WTC11 (cell line): Measurements from ENCODE around the gene CTTNBP2. TPM values are rescaled to one million over a fixed set of nuclear protein-coding genes. Genes with fewer than 3 reads are reported as not detected.

ENCODE experiments used
- ATAC-seq: fragments of 200-7000 bp; cut with Tn5 transposase; 2 replicates; pipeline ENCODE4 v1.10.0; 2021; ENCODE audit warnings: mild to moderate bottlenecking, moderate library complexity
- CTCF ChIA-PET: fragments of 300-600 bp; sonication (Branson Sonifier 250); formaldehyde crosslinking; loops from one replicate; lab custom pipeline; 2021; ENCODE audit warnings: antibody characterized with exemption; lab: Charles Lee
- POLR2A ChIA-PET: fragments of 350-600 bp; sonication (Branson Sonifier 250); formaldehyde crosslinking; loops from one replicate; lab custom pipeline; 2021; ENCODE audit warnings: antibody characterized with exemption; lab: Charles Lee
- DNase-seq: peaks from one replicate; pipeline ENCODE4 v3.0.0; 2021; ENCODE audit warnings: low spot score
- H3K27ac Mint-ChIP-seq: 2 replicates; pipeline ENCODE4 v1.8.0; 2021; ENCODE audit warnings: mixed read lengths
- H3K27me3 Mint-ChIP-seq: 2 replicates; pipeline ENCODE4 v1.8.0; 2021; ENCODE audit warnings: low read depth, mild to moderate bottlenecking, moderate library complexity, mixed read lengths
- H3K36me3 Mint-ChIP-seq: 2 replicates; pipeline ENCODE4 v1.8.0; 2021; ENCODE audit warnings: mixed read lengths
- H3K4me1 Mint-ChIP-seq: 2 replicates; pipeline ENCODE4 v1.8.0; 2022; ENCODE audit warnings: mixed read lengths
- H3K4me3 Mint-ChIP-seq: 2 replicates; pipeline ENCODE4 v1.8.0; 2021; ENCODE audit warnings: mild to moderate bottlenecking, moderate library complexity, mixed read lengths
- H3K9me3 Mint-ChIP-seq: 2 replicates; pipeline ENCODE4 v1.8.0; 2021; ENCODE audit warnings: mixed read lengths
- CREM ChIP-seq: sonication (generic); formaldehyde crosslinking; IDR thresholded peaks from 2 replicates; pipeline ENCODE4 v1.8.1; 2022; ENCODE audit warnings: mild to moderate bottlenecking, missing genetic modification reagents, moderate library complexity
- ELF4 ChIP-seq: sonication (generic); formaldehyde crosslinking; IDR thresholded peaks from 2 replicates; pipeline ENCODE4 v1.8.1; 2022; ENCODE audit warnings: low read depth, mild to moderate bottlenecking, moderate library complexity, missing genetic modification reagents
- ESRRA ChIP-seq: sonication (generic); formaldehyde crosslinking; IDR thresholded peaks from 2 replicates; pipeline ENCODE4 v1.8.1; 2022; ENCODE audit warnings: mild to moderate bottlenecking, missing genetic modification reagents, borderline replicate concordance
- KAT7 ChIP-seq: sonication (generic); formaldehyde crosslinking; IDR thresholded peaks from 2 replicates; pipeline ENCODE4 v1.8.1; 2023; ENCODE audit warnings: missing genetic modification reagents, mild to moderate bottlenecking, borderline replicate concordance
- OVOL2 ChIP-seq: fragments of 250-450 bp; sonication (Bioruptor Pico); IDR thresholded peaks from 2 replicates; pipeline ENCODE4 v1.9.0; 2021; ENCODE audit warnings: mild to moderate bottlenecking, borderline replicate concordance
- PRRX2 ChIP-seq: fragments of 250-450 bp; sonication (Bioruptor Pico); IDR thresholded peaks from 2 replicates; pipeline ENCODE4 v1.8.0; 2021; ENCODE audit warnings: mild to moderate bottlenecking
- RELA ChIP-seq: sonication (generic); formaldehyde crosslinking; IDR thresholded peaks from 2 replicates; pipeline ENCODE4 v1.8.1; 2022; ENCODE audit warnings: missing genetic modification reagents, mild to moderate bottlenecking, borderline replicate concordance
- ZNF317 ChIP-seq: sonication (generic); formaldehyde crosslinking; IDR thresholded peaks from 2 replicates; pipeline ENCODE4 v1.8.1; 2023; ENCODE audit warnings: low read depth, mild to moderate bottlenecking, moderate library complexity, missing genetic modification reagents, borderline replicate concordance
- ZSCAN18 ChIP-seq: fragments of 250-450 bp; sonication (Bioruptor Pico); IDR thresholded peaks from 2 replicates; pipeline ENCODE4 v2.1.2; 2022; ENCODE audit warnings: mild to moderate bottlenecking, moderate library complexity
- total RNA-seq: library from RNA; stranded (reverse); gene quantifications from 3 replicates; pipeline ENCODE4 v1.2.3, GENCODE V29; 2021
- TF ChIP-seq, protein P1 (sequence below): fragments of 250-450 bp; sonication (Bioruptor Pico); IDR thresholded peaks from 2 replicates; pipeline ENCODE4 v1.9.0; 2021; ENCODE audit warnings: mild to moderate bottlenecking, borderline replicate concordance
- TF ChIP-seq, protein P2 (sequence below): sonication (generic); formaldehyde crosslinking; IDR thresholded peaks from 2 replicates; pipeline ENCODE4 v1.8.0; 2022; ENCODE audit warnings: mild to moderate bottlenecking, missing genetic modification reagents
- TF ChIP-seq, protein P3 (sequence below): sonication (generic); formaldehyde crosslinking; conservative IDR thresholded peaks from 2 replicates; pipeline ENCODE4 v1.8.1; 2023; ENCODE audit warnings: mild to moderate bottlenecking, low read depth, missing genetic modification reagents, moderate library complexity
- TF ChIP-seq, protein P4 (sequence below): sonication (generic); formaldehyde crosslinking; IDR thresholded peaks from 2 replicates; pipeline ENCODE4 v1.8.1; 2022; ENCODE audit warnings: missing genetic modification reagents, borderline replicate concordance
- TF ChIP-seq, protein P5 (sequence below): fragments of 250-450 bp; sonication (Bioruptor Pico); conservative IDR thresholded peaks from 2 replicates; pipeline ENCODE4 v1.9.0; 2021; ENCODE audit warnings: mild to moderate bottlenecking

The CTTNBP2 gene
- total RNA-seq, 1 experiment from 2014 or later, result 22.1 TPM

DNA sequence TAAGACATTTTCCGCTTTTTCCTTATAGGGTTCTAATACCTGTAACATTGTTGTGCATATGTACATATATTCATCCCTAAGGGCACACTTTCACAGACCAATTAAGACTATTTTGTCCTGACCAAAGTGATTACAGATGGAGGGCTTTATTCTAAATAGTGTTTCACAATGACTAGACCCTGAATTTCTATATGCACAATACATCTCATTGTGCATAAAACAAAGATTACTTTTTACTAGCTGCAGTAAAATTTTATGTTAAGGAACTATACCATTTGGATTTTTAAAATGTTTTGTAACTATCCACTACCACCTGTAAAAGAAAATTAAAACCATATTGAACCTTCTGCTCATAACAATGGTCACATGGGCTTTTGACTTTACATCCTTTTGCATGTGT, 87.8 kb downstream of the CTTNBP2 start:
- no peak for ATAC-seq

More for the DNA sequence above, 87.8 kb downstream of the CTTNBP2 start:
- POLR2A ChIA-PET, result no interaction called here
- TF ChIP-seq RELA (no peak), ZNF317 (CRISPR knock-in tag) (no peak), OVOL2 (CRISPR knock-in tag) (no peak), PRRX2 (CRISPR knock-in tag) (no peak), ESRRA (CRISPR knock-in tag) (no peak), KAT7 (CRISPR knock-in tag) (no peak), CREM (CRISPR knock-in tag) (no peak), ELF4 (CRISPR knock-in tag) (no peak), ZSCAN18 (CRISPR knock-in tag) (no peak)
- TF ChIP-seq, protein P1, sequence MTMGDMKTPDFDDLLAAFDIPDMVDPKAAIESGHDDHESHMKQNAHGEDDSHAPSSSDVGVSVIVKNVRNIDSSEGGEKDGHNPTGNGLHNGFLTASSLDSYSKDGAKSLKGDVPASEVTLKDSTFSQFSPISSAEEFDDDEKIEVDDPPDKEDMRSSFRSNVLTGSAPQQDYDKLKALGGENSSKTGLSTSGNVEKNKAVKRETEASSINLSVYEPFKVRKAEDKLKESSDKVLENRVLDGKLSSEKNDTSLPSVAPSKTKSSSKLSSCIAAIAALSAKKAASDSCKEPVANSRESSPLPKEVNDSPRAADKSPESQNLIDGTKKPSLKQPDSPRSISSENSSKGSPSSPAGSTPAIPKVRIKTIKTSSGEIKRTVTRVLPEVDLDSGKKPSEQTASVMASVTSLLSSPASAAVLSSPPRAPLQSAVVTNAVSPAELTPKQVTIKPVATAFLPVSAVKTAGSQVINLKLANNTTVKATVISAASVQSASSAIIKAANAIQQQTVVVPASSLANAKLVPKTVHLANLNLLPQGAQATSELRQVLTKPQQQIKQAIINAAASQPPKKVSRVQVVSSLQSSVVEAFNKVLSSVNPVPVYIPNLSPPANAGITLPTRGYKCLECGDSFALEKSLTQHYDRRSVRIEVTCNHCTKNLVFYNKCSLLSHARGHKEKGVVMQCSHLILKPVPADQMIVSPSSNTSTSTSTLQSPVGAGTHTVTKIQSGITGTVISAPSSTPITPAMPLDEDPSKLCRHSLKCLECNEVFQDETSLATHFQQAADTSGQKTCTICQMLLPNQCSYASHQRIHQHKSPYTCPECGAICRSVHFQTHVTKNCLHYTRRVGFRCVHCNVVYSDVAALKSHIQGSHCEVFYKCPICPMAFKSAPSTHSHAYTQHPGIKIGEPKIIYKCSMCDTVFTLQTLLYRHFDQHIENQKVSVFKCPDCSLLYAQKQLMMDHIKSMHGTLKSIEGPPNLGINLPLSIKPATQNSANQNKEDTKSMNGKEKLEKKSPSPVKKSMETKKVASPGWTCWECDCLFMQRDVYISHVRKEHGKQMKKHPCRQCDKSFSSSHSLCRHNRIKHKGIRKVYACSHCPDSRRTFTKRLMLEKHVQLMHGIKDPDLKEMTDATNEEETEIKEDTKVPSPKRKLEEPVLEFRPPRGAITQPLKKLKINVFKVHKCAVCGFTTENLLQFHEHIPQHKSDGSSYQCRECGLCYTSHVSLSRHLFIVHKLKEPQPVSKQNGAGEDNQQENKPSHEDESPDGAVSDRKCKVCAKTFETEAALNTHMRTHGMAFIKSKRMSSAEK (CRISPR knock-in tag), result no peak
- TF ChIP-seq, protein P2, sequence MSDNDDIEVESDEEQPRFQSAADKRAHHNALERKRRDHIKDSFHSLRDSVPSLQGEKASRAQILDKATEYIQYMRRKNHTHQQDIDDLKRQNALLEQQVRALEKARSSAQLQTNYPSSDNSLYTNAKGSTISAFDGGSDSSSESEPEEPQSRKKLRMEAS, result no peak
- TF ChIP-seq, protein P3, sequence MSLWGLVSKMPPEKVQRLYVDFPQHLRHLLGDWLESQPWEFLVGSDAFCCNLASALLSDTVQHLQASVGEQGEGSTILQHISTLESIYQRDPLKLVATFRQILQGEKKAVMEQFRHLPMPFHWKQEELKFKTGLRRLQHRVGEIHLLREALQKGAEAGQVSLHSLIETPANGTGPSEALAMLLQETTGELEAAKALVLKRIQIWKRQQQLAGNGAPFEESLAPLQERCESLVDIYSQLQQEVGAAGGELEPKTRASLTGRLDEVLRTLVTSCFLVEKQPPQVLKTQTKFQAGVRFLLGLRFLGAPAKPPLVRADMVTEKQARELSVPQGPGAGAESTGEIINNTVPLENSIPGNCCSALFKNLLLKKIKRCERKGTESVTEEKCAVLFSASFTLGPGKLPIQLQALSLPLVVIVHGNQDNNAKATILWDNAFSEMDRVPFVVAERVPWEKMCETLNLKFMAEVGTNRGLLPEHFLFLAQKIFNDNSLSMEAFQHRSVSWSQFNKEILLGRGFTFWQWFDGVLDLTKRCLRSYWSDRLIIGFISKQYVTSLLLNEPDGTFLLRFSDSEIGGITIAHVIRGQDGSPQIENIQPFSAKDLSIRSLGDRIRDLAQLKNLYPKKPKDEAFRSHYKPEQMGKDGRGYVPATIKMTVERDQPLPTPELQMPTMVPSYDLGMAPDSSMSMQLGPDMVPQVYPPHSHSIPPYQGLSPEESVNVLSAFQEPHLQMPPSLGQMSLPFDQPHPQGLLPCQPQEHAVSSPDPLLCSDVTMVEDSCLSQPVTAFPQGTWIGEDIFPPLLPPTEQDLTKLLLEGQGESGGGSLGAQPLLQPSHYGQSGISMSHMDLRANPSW (CRISPR knock-in tag), result no peak
- TF ChIP-seq, protein P4, sequence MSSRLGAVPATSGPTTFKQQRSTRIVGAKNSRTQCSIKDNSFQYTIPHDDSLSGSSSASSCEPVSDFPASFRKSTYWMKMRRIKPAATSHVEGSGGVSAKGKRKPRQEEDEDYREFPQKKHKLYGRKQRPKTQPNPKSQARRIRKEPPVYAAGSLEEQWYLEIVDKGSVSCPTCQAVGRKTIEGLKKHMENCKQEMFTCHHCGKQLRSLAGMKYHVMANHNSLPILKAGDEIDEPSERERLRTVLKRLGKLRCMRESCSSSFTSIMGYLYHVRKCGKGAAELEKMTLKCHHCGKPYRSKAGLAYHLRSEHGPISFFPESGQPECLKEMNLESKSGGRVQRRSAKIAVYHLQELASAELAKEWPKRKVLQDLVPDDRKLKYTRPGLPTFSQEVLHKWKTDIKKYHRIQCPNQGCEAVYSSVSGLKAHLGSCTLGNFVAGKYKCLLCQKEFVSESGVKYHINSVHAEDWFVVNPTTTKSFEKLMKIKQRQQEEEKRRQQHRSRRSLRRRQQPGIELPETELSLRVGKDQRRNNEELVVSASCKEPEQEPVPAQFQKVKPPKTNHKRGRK (CRISPR knock-in tag), result no peak
- TF ChIP-seq, protein P5, sequence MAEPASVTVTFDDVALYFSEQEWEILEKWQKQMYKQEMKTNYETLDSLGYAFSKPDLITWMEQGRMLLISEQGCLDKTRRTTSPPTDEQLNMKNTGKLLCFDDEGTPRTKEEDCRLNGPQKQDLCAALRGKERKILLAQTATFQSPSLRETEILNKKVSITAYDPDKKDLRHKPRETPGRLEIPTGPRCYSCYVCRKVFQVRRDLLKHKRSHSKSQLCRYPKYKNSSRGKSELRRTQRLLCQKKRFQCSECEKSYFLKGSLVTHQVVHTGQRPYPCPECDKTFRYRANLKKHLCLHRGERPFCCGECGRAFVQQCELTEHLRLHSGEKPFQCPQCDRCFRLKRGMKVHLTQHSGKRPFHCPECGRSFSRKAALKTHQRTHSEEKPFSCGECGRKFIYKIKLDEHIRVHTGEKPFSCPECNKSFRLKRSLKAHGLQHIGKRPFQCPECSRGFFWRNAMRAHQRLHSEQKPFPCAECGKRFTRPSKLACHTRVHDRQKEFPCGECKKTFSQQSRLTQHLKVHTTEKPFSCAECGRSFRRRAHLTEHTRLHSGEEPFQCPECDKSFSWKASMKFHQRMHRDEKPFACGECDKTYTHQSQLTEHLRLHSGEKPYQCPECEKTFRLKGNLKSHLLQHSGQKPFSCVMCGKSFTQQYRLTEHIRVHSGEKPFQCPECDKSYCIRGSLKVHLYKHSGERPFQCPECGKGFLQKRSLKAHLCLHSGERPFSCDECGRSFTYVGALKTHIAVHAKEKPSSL (CRISPR knock-in tag), result no peak
- TF ChIP-seq, all 79 proteins: peak for 0
- Mint-ChIP-seq H3K9me3 (no peaks in the 10 kb centered on the region), H3K4me3 (no peak overlapping the region), H3K27me3 (no peaks in the 10 kb centered on the region), H3K27ac (no peak overlapping the region), H3K4me1 (peaks cover 13% of the 10 kb centered on the region), H3K36me3 (peaks cover 8% of the 10 kb centered on the region)
- no peak for DNase-seq
- CTCF ChIA-PET, result no interaction called here
